ENCODE results near the gene SLPI.

- TF ChIP-seq, protein P1, sequence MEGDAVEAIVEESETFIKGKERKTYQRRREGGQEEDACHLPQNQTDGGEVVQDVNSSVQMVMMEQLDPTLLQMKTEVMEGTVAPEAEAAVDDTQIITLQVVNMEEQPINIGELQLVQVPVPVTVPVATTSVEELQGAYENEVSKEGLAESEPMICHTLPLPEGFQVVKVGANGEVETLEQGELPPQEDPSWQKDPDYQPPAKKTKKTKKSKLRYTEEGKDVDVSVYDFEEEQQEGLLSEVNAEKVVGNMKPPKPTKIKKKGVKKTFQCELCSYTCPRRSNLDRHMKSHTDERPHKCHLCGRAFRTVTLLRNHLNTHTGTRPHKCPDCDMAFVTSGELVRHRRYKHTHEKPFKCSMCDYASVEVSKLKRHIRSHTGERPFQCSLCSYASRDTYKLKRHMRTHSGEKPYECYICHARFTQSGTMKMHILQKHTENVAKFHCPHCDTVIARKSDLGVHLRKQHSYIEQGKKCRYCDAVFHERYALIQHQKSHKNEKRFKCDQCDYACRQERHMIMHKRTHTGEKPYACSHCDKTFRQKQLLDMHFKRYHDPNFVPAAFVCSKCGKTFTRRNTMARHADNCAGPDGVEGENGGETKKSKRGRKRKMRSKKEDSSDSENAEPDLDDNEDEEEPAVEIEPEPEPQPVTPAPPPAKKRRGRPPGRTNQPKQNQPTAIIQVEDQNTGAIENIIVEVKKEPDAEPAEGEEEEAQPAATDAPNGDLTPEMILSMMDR (IDR thresholded peaks at IDR 0.05): no peak
- TF ChIP-seq EZH2 (IDR thresholded peaks at IDR 0.05): no peak
These were observed 14.7 kb upstream of the SLPI start for GRCh38 chr20:45269056-45269455.

All from neural progenitor cell (in vitro differentiated cells).